SK-N-SH (cell line): ENCODE data around the gene CRMP1. TPM values are rescaled to one million over a fixed set of nuclear protein-coding genes. Genes with fewer than 3 reads are reported as not detected.

Experiments used
- CTCF ChIA-PET: fragments of 300-600, 350-600 bp; formaldehyde crosslinking; extraction: SDS; loops from one replicate; lab custom pipeline; 2021; lab: Yijun Ruan, JAX
- POLR2A ChIA-PET: fragments of 350-600 bp; sonication (Branson Sonifier 250); formaldehyde crosslinking; extraction: SDS; loops from one replicate; lab custom pipeline; 2020; ENCODE audit warnings: antibody characterized with exemption, inconsistent platforms; lab: Yijun Ruan, JAX
- DNase-seq: peaks from one replicate; pipeline ENCODE4 v3.0.0; 2012
- H2AFZ ChIP-seq: fragments of 200-600 bp; sonication (generic); 2 replicates; pipeline ENCODE4 v1.8.1; 2016; ENCODE audit warnings: antibody characterized with exemption, mild to moderate bottlenecking, low read depth
- H3F3A ChIP-seq: fragments of 200-600 bp; sonication (generic); replicated peaks from 2 replicates; pipeline ENCODE3; 2016; ENCODE audit warnings: antibody characterized with exemption, mild to moderate bottlenecking; ENCODE audit not compliant: insufficient read depth
- H3K27ac ChIP-seq, 2 experiments: fragments of 200-500 bp in 1 of 2; fragments of 200-600 bp in 1 of 2; sonication (Bioruptor generic) in 1 of 2; sonication (generic), shearing (Covaris generic) in 1 of 2; 2 replicates each; pipeline versions ENCODE4 v1.5.1 to v1.6.1; 2014 to 2016; ENCODE audit warnings: low read depth in 2 of 2, inconsistent platforms in 1 of 2, low read length in 1 of 2, mild to moderate bottlenecking in 1 of 2, mixed read lengths in 1 of 2
- H3K27me3 ChIP-seq: fragments of 200-600 bp; sonication (generic), shearing (Covaris generic); 2 replicates; pipeline ENCODE4 v1.6.1; 2016; ENCODE audit warnings: mixed run types; ENCODE audit not compliant: insufficient read depth
- H3K36me3 ChIP-seq, 2 experiments: fragments of 200-500 bp in 1 of 2; fragments of 200-600 bp in 1 of 2; sonication (Bioruptor generic) in 1 of 2; sonication (generic) in 1 of 2; replicated peaks in 1 of 2; 2 replicates each; pipeline versions ENCODE3 to v1.5.1; 2014 to 2016; ENCODE audit warnings: low read length in 1 of 2, mild to moderate bottlenecking in 1 of 2; ENCODE audit not compliant: insufficient read depth in 2 of 2, control insufficient read depth in 1 of 2
- H3K4me1 ChIP-seq, 2 experiments: fragments of 200-500 bp in 1 of 2; fragments of 200-600 bp in 1 of 2; sonication (Bioruptor generic) in 1 of 2; sonication (generic), shearing (Covaris generic) in 1 of 2; 2 replicates each; pipeline versions ENCODE4 v1.5.1 to v1.6.1; 2014 to 2016; ENCODE audit warnings: low read depth in 1 of 2, low read length in 1 of 2, mixed run types in 1 of 2; ENCODE audit not compliant: insufficient read depth in 2 of 2, control insufficient read depth in 1 of 2
- H3K4me2 ChIP-seq: fragments of 200-600 bp; sonication (generic), shearing (Covaris generic); 2 replicates; pipeline ENCODE4 v1.6.1; 2017; ENCODE audit warnings: mixed run types
- H3K4me3 ChIP-seq, 2 experiments: fragments of 200-500 bp in 1 of 2; fragments of 200-600 bp in 1 of 2; sonication (Bioruptor generic) in 1 of 2; sonication (generic), shearing (Covaris generic) in 1 of 2; 2 replicates each; pipeline versions ENCODE4 v1.5.1 to v1.8.1; 2014 to 2016; ENCODE audit warnings: low read depth in 2 of 2, inconsistent platforms in 1 of 2, low read length in 1 of 2, mild to moderate bottlenecking in 1 of 2, mixed read lengths in 1 of 2, moderate library complexity in 1 of 2
- H3K79me2 ChIP-seq: fragments of 200-600 bp; sonication (generic); 2 replicates; pipeline ENCODE4 v1.8.1; 2017; ENCODE audit warnings: mild to moderate bottlenecking; ENCODE audit not compliant: insufficient read depth
- H3K9ac ChIP-seq: fragments of 200-600 bp; sonication (generic); 2 replicates; pipeline ENCODE4 v1.6.1; 2017; ENCODE audit warnings: mixed run types
- H3K9me2 ChIP-seq: fragments of 200-600 bp; sonication (generic); 2 replicates; pipeline ENCODE4 v1.6.1; 2017; ENCODE audit warnings: mixed run types
- H3K9me3 ChIP-seq: fragments of 200-600 bp; sonication (generic); 2 replicates; pipeline ENCODE4 v1.6.1; 2017; ENCODE audit warnings: mixed run types, mild to moderate bottlenecking, moderate library complexity
- H4K20me1 ChIP-seq: fragments of 200-600 bp; sonication (generic); 2 replicates; pipeline ENCODE4 v1.6.1; 2017; ENCODE audit warnings: mild to moderate bottlenecking, mixed run types; ENCODE audit not compliant: insufficient read depth
- CHD2 ChIP-seq: fragments of 150-350 bp; IDR thresholded peaks from 2 replicates; pipeline ENCODE4 v1.6.1; 2018; ENCODE audit warnings: low read length; ENCODE audit not compliant: partially characterized antibody
- FOSL2 ChIP-seq: IDR thresholded peaks from 2 replicates; pipeline ENCODE4 v1.4.0; 2012; ENCODE audit warnings: low read depth, mild to moderate bottlenecking, moderate library complexity, borderline replicate concordance
- FOXJ3 ChIP-seq: sonication (generic); formaldehyde crosslinking; IDR thresholded peaks from 2 replicates; pipeline ENCODE4 v1.5.1; 2020; ENCODE audit warnings: mild to moderate bottlenecking, missing genetic modification reagents
- GABPA ChIP-seq: IDR thresholded peaks from 2 replicates; pipeline ENCODE4 v1.4.0; 2012; ENCODE audit warnings: low read depth, mild to moderate bottlenecking
- MEF2A ChIP-seq: IDR thresholded peaks from 2 replicates; pipeline ENCODE4 v1.4.0; 2012; ENCODE audit warnings: low read depth, borderline replicate concordance
- POLR2AphosphoS5 ChIP-seq: IDR thresholded peaks from 2 replicates; pipeline ENCODE4 v1.6.1; 2012; ENCODE audit warnings: low read depth, low read length
- RCOR1 ChIP-seq: fragments of 150-350 bp; IDR thresholded peaks from 2 replicates; pipeline ENCODE4 v1.6.1; 2017; ENCODE audit warnings: antibody characterized with exemption, low read length
- SIN3A ChIP-seq: IDR thresholded peaks from 2 replicates; pipeline ENCODE4 v1.6.1; 2012; ENCODE audit warnings: low read depth, mild to moderate bottlenecking, low read length, moderate library complexity, borderline replicate concordance
- SMC3 ChIP-seq: IDR thresholded peaks from 2 replicates; pipeline ENCODE4 v1.6.1; 2012; ENCODE audit warnings: low read depth, low read length, improper control_type of control experiment
- TAF1 ChIP-seq: IDR thresholded peaks from 2 replicates; pipeline ENCODE4 v1.6.1; 2012; ENCODE audit warnings: low read depth, mild to moderate bottlenecking, low read length, moderate library complexity, borderline replicate concordance
- YY1 ChIP-seq: IDR thresholded peaks from 2 replicates; pipeline ENCODE4 v1.4.0; 2012; ENCODE audit warnings: low read depth, mild to moderate bottlenecking
- WGBS: methylation state at CpG from one replicate; pipeline ENCODE4 v1.1.6; 2017; ENCODE audit warnings: low lambda C conversion rate; 5-methylcytosine and 5-hydroxymethylcytosine counted together
- polyA plus RNA-seq, 3 experiments: library from polyadenylated mRNA; depleted of rRNA; stranded (reverse); fragments of >200 nt; gene quantifications; 2 replicates each; pipeline ENCODE4 v1.2.3, GENCODE V29; 2012
- TF ChIP-seq, protein P1 (sequence below): IDR thresholded peaks from 2 replicates; pipeline ENCODE4 v1.4.0; 2012; ENCODE audit warnings: low read depth, borderline replicate concordance
- TF ChIP-seq, protein P2 (sequence below): IDR thresholded peaks from 2 replicates; pipeline ENCODE4 v1.6.1; 2012; ENCODE audit warnings: mild to moderate bottlenecking, low read depth, low read length, moderate library complexity
- TF ChIP-seq, protein P3 (sequence below): IDR thresholded peaks from 2 replicates; pipeline ENCODE4 v1.4.0; 2012; ENCODE audit warnings: low read depth, borderline replicate concordance
- TF ChIP-seq, protein P4 (sequence below): fragments of 150-350 bp; IDR thresholded peaks from 2 replicates; pipeline ENCODE4 v1.6.1; 2017; ENCODE audit warnings: antibody characterized with exemption, low read length, low read depth, borderline replicate concordance

CRMP1 gene
- polyA plus RNA-seq, 1 of the 3 experiments (the other 2 are of a cell fraction): 3.4 TPM

DNA sequence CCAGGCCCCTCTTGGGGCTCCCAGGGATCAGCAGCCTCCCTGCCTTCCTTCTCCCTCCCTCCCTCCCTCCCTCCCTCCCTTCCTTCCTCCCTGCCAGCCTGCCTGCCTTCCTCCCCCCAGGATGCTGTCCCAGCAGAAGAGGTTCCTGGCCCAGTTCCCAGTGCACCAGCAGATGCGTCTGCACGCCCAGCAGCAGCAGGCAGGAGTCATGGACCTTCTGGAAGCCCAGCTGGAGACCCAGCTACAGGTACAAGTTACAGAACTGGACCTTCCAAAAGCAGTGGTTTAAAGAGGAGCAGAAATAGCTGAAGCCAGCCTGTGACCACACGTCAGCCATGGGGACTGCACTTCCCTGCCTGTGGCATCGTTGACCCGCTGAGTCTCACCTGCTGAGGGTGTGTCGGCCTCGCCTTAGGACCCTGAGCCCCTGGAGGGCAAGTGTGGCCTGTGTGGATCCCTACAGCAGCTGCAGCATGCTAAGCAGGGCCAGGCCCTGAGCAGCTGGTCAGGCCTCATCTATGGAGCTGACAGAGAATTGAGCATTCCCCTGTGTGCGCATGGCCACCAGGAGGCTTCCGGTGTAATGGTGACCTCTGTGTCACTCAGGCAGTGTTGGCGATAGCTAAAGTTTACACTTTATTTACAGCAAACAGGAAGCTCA lies 84.7 kb downstream of the CRMP1 start:
- Histone ChIP-seq H3K4me3 (no peak overlapping the region), H3K27me3 (no peaks in the 10 kb centered on the region), H3K4me1 (peaks cover 0 to 11% of the 10 kb centered on the region in 2 experiments; a peak in 1 of 4 replicates), H3K27ac (peak overlapping the region in 1 of 2 experiments; percentile 44; a peak in 2 of 4 replicates), H3K9me3 (no peaks in the 10 kb centered on the region), H4K20me1 (no peaks in the 10 kb centered on the region), H3K9me2 (no peaks in the 10 kb centered on the region), H3K9ac (no peak overlapping the region), H3K4me2 (no peak overlapping the region), H3F3A (no peaks in the 10 kb centered on the region), H3K36me3 (peaks cover 10 to 49% of the 10 kb centered on the region in 2 experiments), H2AFZ (no peak overlapping the region), H3K79me2 (no peaks in the 10 kb centered on the region)
- ChIA-PET CTCF (interaction anchor here (1.0 to 3.2 kb wide), 5 partner anchors 13 to 190 kb away, joined by 3 to 11 read pairs (median 5); no protein-coding TSS in a partner anchor), POLR2A (no interaction called here)
- TF ChIP-seq FOSL2 (no peak), SIN3A (no peak), TAF1 (no peak)
- TF ChIP-seq, protein P1, sequence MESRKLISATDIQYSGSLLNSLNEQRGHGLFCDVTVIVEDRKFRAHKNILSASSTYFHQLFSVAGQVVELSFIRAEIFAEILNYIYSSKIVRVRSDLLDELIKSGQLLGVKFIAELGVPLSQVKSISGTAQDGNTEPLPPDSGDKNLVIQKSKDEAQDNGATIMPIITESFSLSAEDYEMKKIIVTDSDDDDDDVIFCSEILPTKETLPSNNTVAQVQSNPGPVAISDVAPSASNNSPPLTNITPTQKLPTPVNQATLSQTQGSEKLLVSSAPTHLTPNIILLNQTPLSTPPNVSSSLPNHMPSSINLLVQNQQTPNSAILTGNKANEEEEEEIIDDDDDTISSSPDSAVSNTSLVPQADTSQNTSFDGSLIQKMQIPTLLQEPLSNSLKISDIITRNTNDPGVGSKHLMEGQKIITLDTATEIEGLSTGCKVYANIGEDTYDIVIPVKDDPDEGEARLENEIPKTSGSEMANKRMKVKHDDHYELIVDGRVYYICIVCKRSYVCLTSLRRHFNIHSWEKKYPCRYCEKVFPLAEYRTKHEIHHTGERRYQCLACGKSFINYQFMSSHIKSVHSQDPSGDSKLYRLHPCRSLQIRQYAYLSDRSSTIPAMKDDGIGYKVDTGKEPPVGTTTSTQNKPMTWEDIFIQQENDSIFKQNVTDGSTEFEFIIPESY: no peak
- TF ChIP-seq, protein P2, sequence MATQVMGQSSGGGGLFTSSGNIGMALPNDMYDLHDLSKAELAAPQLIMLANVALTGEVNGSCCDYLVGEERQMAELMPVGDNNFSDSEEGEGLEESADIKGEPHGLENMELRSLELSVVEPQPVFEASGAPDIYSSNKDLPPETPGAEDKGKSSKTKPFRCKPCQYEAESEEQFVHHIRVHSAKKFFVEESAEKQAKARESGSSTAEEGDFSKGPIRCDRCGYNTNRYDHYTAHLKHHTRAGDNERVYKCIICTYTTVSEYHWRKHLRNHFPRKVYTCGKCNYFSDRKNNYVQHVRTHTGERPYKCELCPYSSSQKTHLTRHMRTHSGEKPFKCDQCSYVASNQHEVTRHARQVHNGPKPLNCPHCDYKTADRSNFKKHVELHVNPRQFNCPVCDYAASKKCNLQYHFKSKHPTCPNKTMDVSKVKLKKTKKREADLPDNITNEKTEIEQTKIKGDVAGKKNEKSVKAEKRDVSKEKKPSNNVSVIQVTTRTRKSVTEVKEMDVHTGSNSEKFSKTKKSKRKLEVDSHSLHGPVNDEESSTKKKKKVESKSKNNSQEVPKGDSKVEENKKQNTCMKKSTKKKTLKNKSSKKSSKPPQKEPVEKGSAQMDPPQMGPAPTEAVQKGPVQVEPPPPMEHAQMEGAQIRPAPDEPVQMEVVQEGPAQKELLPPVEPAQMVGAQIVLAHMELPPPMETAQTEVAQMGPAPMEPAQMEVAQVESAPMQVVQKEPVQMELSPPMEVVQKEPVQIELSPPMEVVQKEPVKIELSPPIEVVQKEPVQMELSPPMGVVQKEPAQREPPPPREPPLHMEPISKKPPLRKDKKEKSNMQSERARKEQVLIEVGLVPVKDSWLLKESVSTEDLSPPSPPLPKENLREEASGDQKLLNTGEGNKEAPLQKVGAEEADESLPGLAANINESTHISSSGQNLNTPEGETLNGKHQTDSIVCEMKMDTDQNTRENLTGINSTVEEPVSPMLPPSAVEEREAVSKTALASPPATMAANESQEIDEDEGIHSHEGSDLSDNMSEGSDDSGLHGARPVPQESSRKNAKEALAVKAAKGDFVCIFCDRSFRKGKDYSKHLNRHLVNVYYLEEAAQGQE: no peak
- TF ChIP-seq, protein P3, sequence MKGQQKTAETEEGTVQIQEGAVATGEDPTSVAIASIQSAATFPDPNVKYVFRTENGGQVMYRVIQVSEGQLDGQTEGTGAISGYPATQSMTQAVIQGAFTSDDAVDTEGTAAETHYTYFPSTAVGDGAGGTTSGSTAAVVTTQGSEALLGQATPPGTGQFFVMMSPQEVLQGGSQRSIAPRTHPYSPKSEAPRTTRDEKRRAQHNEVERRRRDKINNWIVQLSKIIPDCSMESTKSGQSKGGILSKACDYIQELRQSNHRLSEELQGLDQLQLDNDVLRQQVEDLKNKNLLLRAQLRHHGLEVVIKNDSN: no peak
- DNase-seq: peak; percentile 50
- 72% methylated on average over 5 of the region's 10 CpGs for WGBS

DNA sequence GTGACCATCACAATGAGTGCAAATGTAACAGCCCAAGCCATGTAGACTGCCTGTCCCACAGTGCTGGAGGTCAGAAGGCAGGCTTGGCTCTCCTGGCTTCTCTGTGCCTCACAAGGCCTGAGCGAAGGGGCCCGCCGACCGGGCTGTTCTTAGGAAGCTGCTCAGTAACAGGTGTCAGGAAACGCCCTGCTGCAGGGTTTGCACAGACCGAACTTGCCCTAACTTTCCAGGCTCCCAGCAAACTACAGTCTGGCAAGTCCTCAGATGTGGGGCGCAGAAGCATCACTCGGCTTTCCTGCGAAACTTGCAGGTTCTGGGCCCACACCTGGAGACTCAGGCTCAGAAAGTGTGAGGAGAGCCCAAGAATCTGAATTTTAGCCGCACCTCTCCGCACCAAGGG lies 87.6 kb downstream of the CRMP1 start:
- Histone ChIP-seq H3K9me3 (no peaks in the 10 kb centered on the region), H3K27ac (no peak overlapping the region), H2AFZ (no peak overlapping the region), H3K36me3 (peaks cover 5 to 41% of the 10 kb centered on the region in 2 experiments), H4K20me1 (no peaks in the 10 kb centered on the region), H3K4me3 (no peak overlapping the region), H3F3A (no peaks in the 10 kb centered on the region), H3K27me3 (no peaks in the 10 kb centered on the region), H3K79me2 (no peaks in the 10 kb centered on the region), H3K9me2 (no peaks in the 10 kb centered on the region), H3K4me1 (peaks cover 0 to 11% of the 10 kb centered on the region in 2 experiments; a peak in 1 of 4 replicates), H3K4me2 (no peak overlapping the region), H3K9ac (no peak overlapping the region)
- CTCF ChIA-PET: no interaction called here
- DNase-seq: no peak
- POLR2A ChIA-PET: no interaction called here
- 98% methylated on average over 6 of the region's 11 CpGs for WGBS
- TF ChIP-seq, protein P1: no peak
- TF ChIP-seq RCOR1 (no peak), GABPA (no peak), YY1 (no peak), SMC3 (no peak), FOXJ3 (CRISPR knock-in tag) (no peak), POLR2AphosphoS5 (no peak), MEF2A (no peak), CHD2 (no peak)
- TF ChIP-seq, protein P4, sequence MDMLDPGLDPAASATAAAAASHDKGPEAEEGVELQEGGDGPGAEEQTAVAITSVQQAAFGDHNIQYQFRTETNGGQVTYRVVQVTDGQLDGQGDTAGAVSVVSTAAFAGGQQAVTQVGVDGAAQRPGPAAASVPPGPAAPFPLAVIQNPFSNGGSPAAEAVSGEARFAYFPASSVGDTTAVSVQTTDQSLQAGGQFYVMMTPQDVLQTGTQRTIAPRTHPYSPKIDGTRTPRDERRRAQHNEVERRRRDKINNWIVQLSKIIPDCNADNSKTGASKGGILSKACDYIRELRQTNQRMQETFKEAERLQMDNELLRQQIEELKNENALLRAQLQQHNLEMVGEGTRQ: no peak
